ENCODE data around the gene FKBP6.

GRCh38 chr7:73359746-73360375 is 31.9 kb downstream of the FKBP6 start:
- no peak for TF ChIP-seq POLR2AphosphoS5 (IDR thresholded peaks at IDR 0.05; ENCODE audit: low read depth, low read length)
- no peak for TF ChIP-seq REST (IDR thresholded peaks at IDR 0.05; ENCODE audit: insufficient read depth in 1 of 2, low read depth in 2 of 2, low read length in 2 of 2)
- no peak for TF ChIP-seq SIN3A (IDR thresholded peaks at IDR 0.05; ENCODE audit: borderline replicate concordance, insufficient read depth, low read length)
- TF ChIP-seq TAF1 (IDR thresholded peaks at IDR 0.05; ENCODE audit: borderline replicate concordance, insufficient read depth, low read length), result no peak
- TF ChIP-seq FOXP2 (optimal IDR thresholded peaks at IDR 0.05; ENCODE audit: borderline replicate concordance, extremely low read depth, extremely low read length, insufficient read depth), result no peak
